ENCODE measurements around the gene CYB561.

DNA sequence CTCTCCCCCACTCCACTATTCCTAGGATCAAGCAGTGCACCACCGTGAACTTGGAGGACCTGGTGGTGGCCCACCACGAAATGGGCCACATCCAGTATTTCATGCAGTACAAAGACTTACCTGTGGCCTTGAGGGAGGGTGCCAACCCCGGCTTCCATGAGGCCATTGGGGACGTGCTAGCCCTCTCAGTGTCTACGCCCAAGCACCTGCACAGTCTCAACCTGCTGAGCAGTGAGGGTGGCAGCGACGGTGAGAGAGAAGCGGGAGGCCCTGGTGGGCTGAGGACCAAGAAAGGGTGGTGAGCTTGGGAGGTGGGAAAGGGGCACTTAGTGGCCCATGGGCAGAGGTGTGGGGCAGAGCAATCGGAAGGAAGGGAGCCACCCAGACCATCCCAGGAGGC, 47.3 kb upstream of the CYB561 start:
- TF ChIP-seq CREB1 (CRISPR knock-in tag; IDR thresholded peaks at IDR 0.05; ENCODE audit: low read depth) (no peak), EZH2 (IDR thresholded peaks at IDR 0.05; ENCODE audit: low read depth, unreplicated experiment) (no peak), EZH2phosphoT487 (IDR thresholded peaks at IDR 0.05; ENCODE audit: unreplicated experiment) (no peak)
- TF ChIP-seq, protein P1, sequence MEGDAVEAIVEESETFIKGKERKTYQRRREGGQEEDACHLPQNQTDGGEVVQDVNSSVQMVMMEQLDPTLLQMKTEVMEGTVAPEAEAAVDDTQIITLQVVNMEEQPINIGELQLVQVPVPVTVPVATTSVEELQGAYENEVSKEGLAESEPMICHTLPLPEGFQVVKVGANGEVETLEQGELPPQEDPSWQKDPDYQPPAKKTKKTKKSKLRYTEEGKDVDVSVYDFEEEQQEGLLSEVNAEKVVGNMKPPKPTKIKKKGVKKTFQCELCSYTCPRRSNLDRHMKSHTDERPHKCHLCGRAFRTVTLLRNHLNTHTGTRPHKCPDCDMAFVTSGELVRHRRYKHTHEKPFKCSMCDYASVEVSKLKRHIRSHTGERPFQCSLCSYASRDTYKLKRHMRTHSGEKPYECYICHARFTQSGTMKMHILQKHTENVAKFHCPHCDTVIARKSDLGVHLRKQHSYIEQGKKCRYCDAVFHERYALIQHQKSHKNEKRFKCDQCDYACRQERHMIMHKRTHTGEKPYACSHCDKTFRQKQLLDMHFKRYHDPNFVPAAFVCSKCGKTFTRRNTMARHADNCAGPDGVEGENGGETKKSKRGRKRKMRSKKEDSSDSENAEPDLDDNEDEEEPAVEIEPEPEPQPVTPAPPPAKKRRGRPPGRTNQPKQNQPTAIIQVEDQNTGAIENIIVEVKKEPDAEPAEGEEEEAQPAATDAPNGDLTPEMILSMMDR (conservative IDR thresholded peaks at IDR 0.05; ENCODE audit: low read depth in 2 of 2) = no peak

Measured in GM23338 (cell line).